Right kidney (tissue), 1 donor: ENCODE measurements around the gene FADS2.

Experiments
- DNase-seq: peaks from one replicate; pipeline ENCODE4 v3.0.0-alpha.2; 2016

Gene FADS2

GRCh38 chr11:61904539-61905048, 76.5 kb downstream of the FADS2 start:
- DNase-seq = peak; percentile 65

GRCh38 chr11:61905067-61905696, 77.1 kb downstream of the FADS2 start:
- no peak for DNase-seq

GRCh38 chr11:61905801-61906521, 77.9 kb downstream of the FADS2 start:
- DNase-seq = no peak

GRCh38 chr11:61906522-61906909, 78.4 kb downstream of the FADS2 start:
- no peak for DNase-seq

DNA sequence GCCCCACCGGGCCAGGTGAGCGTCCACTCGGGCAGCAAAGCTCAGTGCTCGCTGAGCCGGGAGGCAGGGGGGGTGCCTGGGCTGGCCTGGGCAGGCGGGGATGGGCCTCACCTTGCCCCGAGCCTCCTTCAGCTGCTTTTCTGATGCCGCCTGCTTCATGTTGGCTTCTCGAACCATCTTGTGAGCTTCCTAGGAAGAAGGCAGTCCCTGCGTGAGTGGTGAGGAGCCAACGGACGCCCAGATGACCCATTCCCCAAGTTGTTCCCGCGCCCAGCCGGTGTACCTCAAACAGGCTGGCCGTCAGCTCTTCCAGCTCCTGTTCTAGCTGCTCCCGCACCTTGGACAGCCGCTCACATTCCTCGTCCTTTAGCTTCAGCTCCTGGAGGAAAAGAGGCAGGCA, 79.2 kb downstream of the FADS2 start:
- DNase-seq = no peak

DNA sequence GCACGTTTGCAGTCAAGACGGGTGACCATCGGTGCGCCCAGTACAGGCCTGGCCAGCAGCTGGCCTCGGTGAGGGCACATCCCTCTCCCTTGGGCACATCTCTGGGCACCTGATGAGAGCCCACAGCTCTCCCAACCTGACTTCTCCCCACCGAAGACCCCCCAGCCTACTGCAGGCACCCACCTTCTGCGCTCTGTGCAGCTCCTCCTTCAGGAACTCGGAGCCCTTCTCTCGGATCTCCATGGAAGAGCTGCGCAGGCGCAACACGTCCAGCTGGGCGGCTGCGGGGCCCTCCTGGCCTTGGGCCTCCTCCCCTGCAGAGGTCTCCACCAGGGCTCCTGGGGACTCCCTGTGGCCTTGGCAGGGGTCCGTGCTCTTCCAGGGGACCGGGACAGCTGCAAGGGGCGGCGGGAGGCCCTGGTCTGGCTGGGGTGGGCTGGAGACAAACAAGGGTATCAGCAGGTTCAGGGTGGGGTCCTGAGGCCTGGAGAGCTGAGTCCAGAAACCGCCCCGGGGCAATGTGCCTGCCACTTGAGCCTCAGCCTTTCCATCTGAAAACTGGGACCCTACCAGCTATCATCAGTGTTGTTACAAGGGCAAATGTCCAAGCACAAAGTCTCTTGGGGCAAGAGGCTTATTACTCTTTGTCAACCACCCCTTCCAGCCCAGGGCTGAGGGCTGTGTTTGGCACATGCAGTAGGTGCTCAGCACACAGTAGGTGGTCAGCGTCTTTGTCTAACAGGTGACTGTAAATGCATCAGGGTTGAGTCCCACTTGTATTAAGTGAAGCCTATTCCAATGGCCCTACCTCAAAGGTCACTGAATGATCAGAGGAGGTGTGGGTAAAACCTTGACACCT, 80.0 kb downstream of the FADS2 start:
- no peak for DNase-seq

DNA sequence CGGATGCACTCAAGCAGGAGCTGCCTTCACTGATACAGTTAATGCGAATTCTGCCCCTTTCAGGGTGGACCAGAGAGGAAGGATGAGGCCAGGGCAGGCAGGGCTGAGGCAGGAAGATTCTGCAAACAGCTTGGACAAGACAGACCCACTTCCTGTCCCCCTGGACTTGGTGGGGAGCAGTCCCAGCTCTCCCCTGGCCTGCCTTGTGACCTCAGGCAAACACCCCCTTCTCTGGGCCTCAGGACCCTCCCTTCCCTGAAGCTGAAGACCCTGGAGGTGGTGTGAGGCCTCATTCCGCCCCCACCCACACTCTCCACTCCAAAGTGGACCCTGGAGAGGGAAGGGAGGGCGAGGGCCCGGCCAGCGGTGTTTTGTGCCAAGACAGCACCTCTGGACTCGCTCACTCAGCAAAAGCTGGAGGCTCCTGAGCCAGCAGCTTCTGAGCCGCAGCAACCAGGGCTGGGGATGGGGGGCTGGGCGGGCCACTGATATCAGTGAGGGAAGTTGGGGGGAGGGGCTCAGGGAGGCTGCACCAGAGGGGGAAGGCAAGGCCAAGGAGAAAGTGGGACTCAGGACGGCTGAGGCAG, 80.7 kb downstream of the FADS2 start:
- DNase-seq = no peak

GRCh38 chr11:61910187-61911127, 82.4 kb downstream of the FADS2 start:
- DNase-seq = no peak

DNA sequence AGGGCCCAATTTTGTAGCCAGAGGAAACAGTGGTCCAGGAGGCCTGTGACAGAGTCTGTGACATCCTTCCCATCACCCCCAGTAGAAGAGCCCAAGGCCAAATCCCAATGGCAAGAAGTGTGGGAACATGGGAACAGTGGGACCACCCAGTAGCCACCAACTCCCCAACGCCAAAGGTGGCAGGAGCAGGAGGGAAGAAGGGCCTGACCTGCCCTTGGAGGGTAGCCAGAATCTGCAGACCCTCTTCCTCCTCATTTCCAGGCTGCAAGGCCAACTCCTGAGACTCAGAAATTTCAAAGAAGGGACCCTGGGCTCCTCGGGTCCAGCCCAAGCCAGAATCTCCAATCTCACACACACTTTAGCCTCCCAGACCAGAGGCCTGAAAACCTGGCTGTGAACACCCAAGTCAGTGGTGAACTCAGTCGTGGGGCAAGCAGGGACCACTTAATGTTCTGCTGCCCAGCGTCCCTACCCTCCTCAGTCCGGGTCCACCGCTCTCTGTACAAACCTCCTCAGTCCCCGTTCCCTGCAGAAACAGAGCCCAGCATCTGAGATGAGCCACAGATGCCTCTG, 83.1 kb downstream of the FADS2 start:
- DNase-seq = no peak

DNA sequence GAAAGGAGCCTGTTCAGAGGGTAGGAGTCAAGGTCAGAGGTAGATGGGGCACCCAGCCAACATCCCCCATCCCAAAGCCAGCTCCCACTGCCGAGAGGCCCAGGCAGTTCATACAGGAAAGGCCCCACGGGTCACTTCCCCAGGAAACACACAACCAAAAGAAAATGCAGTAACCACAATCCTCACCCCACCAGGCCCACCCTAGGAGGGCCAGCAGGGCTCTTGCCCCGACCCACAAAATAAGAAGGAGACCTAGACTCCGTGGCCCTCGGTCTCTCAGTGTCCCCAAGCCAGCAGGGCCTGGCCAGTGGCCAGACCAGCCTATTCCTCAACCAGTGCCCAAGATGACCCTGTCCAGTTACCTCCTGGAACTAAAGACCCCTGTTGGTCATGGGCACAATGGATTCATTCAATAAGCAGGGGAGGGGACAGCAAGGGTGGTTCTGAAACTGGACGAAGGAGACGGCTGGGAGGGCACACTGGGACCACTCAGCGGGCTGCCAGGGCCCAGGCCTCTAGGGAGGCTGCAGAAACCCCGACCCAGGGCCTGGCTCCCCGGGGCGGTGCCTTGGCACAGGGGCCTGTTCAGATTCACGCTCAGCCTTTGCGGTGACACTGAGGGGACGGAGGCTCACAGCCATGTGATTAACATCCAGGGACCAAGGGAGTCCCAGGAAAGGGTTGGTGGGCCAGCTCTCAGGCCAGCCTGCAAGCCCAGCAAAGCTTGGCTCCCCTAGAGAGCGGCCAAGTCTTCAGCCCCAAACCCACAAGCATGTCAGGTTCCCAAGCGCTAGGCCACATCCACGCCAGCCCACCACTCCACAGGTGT, 83.8 kb downstream of the FADS2 start:
- DNase-seq = no peak

- no peak for DNase-seq
Observed at GRCh38 chr11:61912530-61912898, 84.4 kb downstream of the FADS2 start.

GRCh38 chr11:61912991-61913698, 85.0 kb downstream of the FADS2 start:
- DNase-seq = no peak

DNA sequence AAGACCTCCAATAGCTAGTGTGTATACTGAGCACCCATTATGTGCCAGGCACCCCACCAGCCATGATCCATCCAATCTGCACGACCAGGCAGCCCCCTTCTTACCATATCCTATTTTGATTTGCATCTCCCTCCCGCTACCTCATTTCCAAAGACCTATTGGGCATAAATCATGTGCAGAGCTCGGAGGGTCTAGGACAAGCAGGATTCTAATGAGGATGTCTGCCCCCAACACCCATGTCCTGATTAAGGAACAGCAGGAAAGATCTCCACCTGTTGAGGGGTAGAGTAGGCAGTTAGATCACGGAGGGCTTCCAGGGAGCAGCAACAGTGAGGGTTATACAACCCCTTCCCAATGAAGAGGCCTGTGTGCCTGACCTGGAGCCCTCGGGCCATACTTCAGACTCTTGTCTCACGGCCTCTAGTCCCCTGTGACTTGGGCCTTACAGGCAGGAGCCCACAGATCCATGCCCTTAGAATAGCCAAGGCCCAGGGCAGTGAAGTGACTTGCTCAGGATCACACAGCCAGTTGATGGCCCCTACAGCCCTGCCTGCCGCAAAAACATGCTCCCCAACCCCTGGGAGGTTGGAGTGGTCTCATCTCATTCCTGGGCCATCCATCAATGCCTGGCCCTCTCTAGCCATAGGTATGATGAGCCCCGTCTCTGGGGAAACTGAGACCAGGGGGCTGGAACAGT, 85.7 kb downstream of the FADS2 start:
- no peak for DNase-seq

DNA sequence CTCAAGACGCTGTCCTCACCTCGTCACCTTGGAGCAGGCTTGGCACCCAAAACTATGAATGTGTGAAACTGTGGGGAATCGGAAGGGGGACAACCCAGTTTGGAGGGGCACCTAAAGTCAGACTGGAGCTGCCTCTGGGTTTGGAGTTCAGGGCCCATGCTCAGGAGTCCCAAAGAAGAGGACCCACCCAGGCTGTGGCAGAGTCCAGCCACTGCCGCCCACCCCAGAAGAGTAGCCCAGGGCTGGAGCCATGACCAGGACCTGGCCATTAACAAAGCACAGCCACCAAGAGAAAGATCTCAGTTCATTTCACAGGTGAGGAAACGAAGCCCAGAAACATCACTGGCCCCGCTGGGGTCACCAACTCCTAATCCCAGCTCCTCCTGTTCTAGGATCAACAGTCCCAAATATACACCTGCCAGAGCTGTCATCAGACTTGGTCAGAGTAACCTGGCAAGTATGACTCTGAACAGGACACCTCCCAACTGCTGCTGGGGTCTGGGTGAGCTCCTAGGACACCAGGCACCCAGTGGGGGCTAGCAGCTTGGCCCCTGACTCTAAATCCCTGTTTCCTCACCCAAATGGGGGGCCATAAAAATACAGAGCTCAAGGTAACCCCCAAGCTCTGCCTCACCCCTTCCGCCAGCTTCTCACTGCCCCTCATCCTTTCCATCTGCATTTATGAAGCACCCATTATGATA, 86.5 kb downstream of the FADS2 start:
- no peak for DNase-seq

DNA sequence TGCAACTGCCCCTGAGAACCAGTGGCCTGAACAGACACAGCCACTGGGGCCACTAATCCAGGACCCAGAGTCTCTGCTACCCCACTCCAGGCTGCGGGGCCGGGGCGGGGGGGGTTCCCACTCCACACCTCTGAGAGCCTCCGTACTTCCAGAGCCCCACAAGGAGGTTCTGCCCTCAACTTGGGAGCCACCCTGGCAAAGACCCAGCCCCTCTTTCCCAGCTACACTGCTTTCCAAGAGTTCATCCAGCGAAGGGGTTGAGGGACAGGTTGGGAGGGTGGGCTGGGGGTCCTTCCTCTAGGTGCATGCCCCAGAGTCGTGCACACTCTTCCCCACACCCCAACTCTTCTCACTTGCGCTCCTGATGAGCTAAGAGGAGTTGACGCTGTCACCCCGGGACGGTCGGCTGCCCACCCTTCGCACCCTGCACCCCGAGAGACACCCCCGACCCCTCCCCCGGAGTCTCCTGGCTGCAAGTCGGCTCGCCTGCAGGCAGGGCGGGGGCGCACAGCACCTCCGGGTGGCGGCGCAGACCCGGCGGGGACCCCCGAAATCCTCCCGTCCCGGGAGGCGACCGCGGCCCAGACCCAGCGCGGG, 88.7 kb downstream of the FADS2 start:
- no peak for DNase-seq
